ENCODE data around the gene AACS. TPM values are rescaled to one million over a fixed set of nuclear protein-coding genes. Genes with fewer than 3 reads are reported as not detected.
"Not testable (repeated sequence)": the region's sequence is repeated elsewhere in the genome, so short reads cannot be mapped to it uniquely, and the experiment has no call there.

The AACS gene
- total and polyA plus RNA-seq, 2 experiments from 2014 or later = 24.2 to 33.2 TPM

DNA sequence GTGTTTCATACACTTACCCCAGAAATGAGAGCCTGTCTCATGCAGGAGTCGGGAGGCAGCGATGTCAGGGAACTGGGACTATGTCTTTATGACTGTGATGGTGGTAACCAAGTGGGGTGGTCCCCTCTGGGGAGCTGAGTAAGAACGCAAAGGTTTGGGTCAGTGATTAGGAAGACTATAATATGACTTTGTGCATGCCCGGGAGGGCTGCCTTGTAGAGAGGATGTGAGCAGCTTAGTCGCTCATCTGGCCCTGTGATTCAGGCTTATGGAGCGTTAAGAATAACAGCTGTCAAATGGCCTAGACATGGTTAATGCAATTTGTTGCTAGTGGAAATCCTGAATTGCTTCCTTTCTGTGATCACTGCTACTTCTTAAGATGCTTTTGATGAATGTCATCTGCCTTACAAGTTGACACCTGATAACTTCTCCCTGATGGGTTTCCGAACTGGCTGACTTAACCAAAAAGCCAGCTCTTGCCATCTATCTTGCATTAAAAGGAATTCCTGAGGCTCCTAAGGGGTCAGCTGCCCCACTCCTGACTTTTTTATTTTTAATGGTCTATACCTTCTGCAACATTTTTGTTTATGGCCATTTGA is 35.4 kb upstream of the AACS start:
- H3K4me2 ChIP-seq = no peak overlapping the region
- H3K4me1 ChIP-seq (ENCODE audit: insufficient read depth) = no peaks in the 10 kb centered on the region
- no peaks in the 10 kb centered on the region for H3K9me2 ChIP-seq (replicated peaks; ENCODE audit: insufficient read depth)
- H3K79me2 ChIP-seq = no peaks in the 10 kb centered on the region
- H4K20me1 ChIP-seq (ENCODE audit: insufficient read depth, poor library complexity, severe bottlenecking) = no peaks in the 10 kb centered on the region
- H3K4me3 ChIP-seq = no peak overlapping the region
- no peaks in the 10 kb centered on the region for H3K36me3 ChIP-seq (replicated peaks; ENCODE audit: insufficient read depth, low read depth)
- no peaks in the 10 kb centered on the region for H3K27me3 ChIP-seq
- 79% methylated on average over 7 of the region's 7 CpGs for WGBS (ENCODE audit: low lambda C conversion rate, missing lambda C conversion rate)
- TF ChIP-seq EZH2 (IDR thresholded peaks at IDR 0.05; ENCODE audit: borderline replicate concordance) (no peak), EZH2phosphoT487 (IDR thresholded peaks at IDR 0.05; ENCODE audit: low read depth, severe bottlenecking, unreplicated experiment) (no peak)
- TF ChIP-seq, protein P1, sequence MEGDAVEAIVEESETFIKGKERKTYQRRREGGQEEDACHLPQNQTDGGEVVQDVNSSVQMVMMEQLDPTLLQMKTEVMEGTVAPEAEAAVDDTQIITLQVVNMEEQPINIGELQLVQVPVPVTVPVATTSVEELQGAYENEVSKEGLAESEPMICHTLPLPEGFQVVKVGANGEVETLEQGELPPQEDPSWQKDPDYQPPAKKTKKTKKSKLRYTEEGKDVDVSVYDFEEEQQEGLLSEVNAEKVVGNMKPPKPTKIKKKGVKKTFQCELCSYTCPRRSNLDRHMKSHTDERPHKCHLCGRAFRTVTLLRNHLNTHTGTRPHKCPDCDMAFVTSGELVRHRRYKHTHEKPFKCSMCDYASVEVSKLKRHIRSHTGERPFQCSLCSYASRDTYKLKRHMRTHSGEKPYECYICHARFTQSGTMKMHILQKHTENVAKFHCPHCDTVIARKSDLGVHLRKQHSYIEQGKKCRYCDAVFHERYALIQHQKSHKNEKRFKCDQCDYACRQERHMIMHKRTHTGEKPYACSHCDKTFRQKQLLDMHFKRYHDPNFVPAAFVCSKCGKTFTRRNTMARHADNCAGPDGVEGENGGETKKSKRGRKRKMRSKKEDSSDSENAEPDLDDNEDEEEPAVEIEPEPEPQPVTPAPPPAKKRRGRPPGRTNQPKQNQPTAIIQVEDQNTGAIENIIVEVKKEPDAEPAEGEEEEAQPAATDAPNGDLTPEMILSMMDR (IDR thresholded peaks at IDR 0.05; ENCODE audit: poor library complexity) = no peak
- no peak overlapping the region for H2AFZ ChIP-seq
- H3K27ac ChIP-seq = no peak overlapping the region
- DNase-seq (ENCODE audit: low spot score) = no peak
- no peaks in the 10 kb centered on the region for H3K9me3 ChIP-seq (ENCODE audit: low read depth)

- H3K36me3 ChIP-seq (replicated peaks; ENCODE audit: insufficient read depth, low read depth); H3K4me3 ChIP-seq; DNase-seq (ENCODE audit: low spot score); H4K20me1 ChIP-seq (ENCODE audit: insufficient read depth, poor library complexity, severe bottlenecking); H3K9me2 ChIP-seq (replicated peaks; ENCODE audit: insufficient read depth); H3K4me1 ChIP-seq (ENCODE audit: insufficient read depth); H2AFZ ChIP-seq; H3K79me2 ChIP-seq; H3K27ac ChIP-seq; H3K4me2 ChIP-seq; H3K9me3 ChIP-seq (ENCODE audit: low read depth); H3K27me3 ChIP-seq: not testable (repeated sequence)
- 72% methylated on average over 9 of the region's 9 CpGs for WGBS (ENCODE audit: low lambda C conversion rate, missing lambda C conversion rate)
Measured at GRCh38 chr12:125031471-125031870, 33.8 kb upstream of the AACS start.

GRCh38 chr12:125032466-125033152 is 32.6 kb upstream of the AACS start:
- no peaks in the 10 kb centered on the region for H3K27me3 ChIP-seq

GRCh38 chr12:125033288-125033687 is 31.9 kb upstream of the AACS start:
- no peaks in the 10 kb centered on the region for H4K20me1 ChIP-seq (ENCODE audit: insufficient read depth, poor library complexity, severe bottlenecking)
- no peaks in the 10 kb centered on the region for H3K79me2 ChIP-seq
- H2AFZ ChIP-seq = no peak overlapping the region
- H3K9me3 ChIP-seq (ENCODE audit: low read depth) = no peaks in the 10 kb centered on the region
- DNase-seq (ENCODE audit: low spot score) = no peak
- no peaks in the 10 kb centered on the region for H3K36me3 ChIP-seq (replicated peaks; ENCODE audit: insufficient read depth, low read depth)
- TF ChIP-seq, protein P1 (IDR thresholded peaks at IDR 0.05; ENCODE audit: poor library complexity) = no peak
- no peak for TF ChIP-seq EZH2phosphoT487 (IDR thresholded peaks at IDR 0.05; ENCODE audit: low read depth, severe bottlenecking, unreplicated experiment)
- TF ChIP-seq EZH2 (IDR thresholded peaks at IDR 0.05; ENCODE audit: borderline replicate concordance) = no peak
- no peak overlapping the region for H3K27ac ChIP-seq
- 87% methylated on average over 9 of the region's 9 CpGs for WGBS (ENCODE audit: low lambda C conversion rate, missing lambda C conversion rate)
- H3K9me2 ChIP-seq (replicated peaks; ENCODE audit: insufficient read depth) = no peaks in the 10 kb centered on the region
- no peaks in the 10 kb centered on the region for H3K4me1 ChIP-seq (ENCODE audit: insufficient read depth)
- H3K27me3 ChIP-seq = no peaks in the 10 kb centered on the region
- no peak overlapping the region for H3K4me2 ChIP-seq
- H3K4me3 ChIP-seq = no peak overlapping the region

More at GRCh38 chr12:125032466-125033152, 32.6 kb upstream of the AACS start:
- 82% methylated on average over 19 of the region's 19 CpGs for WGBS (ENCODE audit: low lambda C conversion rate, missing lambda C conversion rate)
- no peak overlapping the region for H3K4me2 ChIP-seq
- no peak for DNase-seq (ENCODE audit: low spot score)
- no peaks in the 10 kb centered on the region for H3K79me2 ChIP-seq
- TF ChIP-seq, protein P1 (IDR thresholded peaks at IDR 0.05; ENCODE audit: poor library complexity) = no peak
- TF ChIP-seq EZH2 (IDR thresholded peaks at IDR 0.05; ENCODE audit: borderline replicate concordance) (no peak), EZH2phosphoT487 (IDR thresholded peaks at IDR 0.05; ENCODE audit: low read depth, severe bottlenecking, unreplicated experiment) (no peak)
- H3K4me3 ChIP-seq = no peak overlapping the region
- no peak overlapping the region for H3K27ac ChIP-seq
- no peaks in the 10 kb centered on the region for H4K20me1 ChIP-seq (ENCODE audit: insufficient read depth, poor library complexity, severe bottlenecking)
- no peaks in the 10 kb centered on the region for H3K9me2 ChIP-seq (replicated peaks; ENCODE audit: insufficient read depth)
- H3K36me3 ChIP-seq (replicated peaks; ENCODE audit: insufficient read depth, low read depth) = no peaks in the 10 kb centered on the region
- H3K9me3 ChIP-seq (ENCODE audit: low read depth) = no peaks in the 10 kb centered on the region
- no peak overlapping the region for H2AFZ ChIP-seq
- H3K4me1 ChIP-seq (ENCODE audit: insufficient read depth) = no peaks in the 10 kb centered on the region

Measured in hepatocyte (in vitro differentiated cells).